HG03175 (cell line): Measurements from ENCODE around the gene CARNS1.

Source experiments
- ATAC-seq: cut with Tn5 transposase; IDR thresholded peaks from one replicate; pipeline ENCODE4 v1.9.1; 2021; ENCODE audit warnings: mild to moderate bottlenecking, moderate library complexity; ENCODE audit not compliant: unreplicated experiment

The CARNS1 gene

DNA sequence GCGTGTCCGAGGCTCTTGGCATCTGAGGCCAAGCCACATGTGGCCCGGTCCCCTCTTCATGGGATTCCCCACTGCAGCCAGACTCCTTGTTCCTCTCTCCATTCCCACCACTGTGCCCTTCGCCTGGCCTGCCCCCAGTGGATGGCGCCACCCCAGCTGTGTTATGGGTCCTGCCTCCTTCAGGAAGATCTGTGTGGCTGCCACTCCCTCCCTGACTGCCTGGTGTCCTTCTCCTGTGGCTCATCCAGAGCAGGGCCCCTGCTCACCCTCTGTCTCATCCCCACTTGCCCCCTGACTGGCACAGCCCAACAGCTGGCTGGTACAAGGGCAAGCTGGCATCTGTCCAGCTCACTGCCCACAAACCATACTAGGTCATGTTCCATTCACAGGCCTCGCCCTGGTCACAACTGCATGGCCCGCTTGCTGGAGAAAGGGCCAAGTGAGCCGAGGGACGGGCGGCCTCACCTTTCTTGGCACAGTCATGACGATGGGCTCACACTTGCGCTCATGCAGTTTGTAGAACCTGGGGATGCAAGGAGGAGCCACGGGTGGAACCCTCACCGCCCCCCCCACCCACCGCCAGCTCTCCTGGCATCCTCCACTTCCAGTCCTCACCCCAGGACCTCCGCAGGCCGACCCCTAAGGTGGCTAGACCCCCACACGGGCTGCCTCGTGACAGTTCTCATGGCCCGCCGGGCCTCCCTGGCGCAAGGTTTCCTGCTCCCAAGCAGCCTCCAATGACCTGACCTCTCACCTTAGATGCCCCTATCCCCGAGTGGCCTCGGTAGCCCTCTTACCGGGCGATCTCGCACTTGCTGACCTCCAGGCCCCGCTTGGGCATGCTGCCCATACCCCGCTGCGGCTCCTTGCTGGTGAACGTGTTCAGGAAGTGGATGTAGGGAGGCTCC, 24.1 kb downstream of the CARNS1 start:
- ATAC-seq = no peak

DNA sequence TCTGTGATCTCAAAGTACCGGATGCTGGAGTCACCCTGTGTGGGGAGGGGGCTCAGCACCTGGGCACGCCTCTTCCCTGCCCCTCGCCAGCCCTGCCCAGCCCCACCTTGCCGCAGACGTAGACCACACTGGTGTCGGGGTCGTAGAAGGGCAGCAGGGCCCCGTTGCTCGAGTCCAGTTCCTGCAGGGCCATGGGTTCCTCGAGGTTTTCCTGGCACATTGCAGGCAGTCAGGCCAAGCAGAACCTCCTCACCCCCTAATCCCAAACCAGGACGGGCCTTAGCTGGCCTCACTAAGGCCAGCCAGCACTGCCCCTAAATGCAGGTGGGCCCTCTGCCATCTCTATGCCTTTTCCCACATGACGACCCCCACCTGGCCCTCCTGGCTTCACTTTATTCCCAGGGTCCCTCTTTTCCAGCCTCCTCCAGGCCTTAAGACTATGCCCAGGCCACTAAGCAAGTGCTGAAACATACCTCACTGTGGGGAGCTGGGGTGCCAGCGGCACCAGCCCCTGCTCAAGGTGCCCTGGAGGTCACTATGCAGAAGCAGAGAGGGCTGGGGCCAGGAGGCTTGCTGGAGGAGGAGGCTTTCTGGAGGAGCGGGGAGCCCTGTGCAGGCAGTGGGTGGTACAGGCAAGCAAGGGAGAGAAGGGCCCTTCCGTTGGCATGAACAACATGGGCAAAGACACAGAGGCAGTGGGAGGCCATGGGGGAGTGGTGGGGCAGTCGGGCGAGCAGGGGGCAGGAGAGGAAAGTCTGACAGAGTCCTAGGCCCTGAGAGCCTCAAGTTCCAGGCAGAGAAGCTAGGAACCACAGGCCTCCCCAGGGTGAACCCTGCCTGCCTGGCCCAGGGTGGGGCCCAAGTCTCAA, 25.0 kb downstream of the CARNS1 start:
- no peak for ATAC-seq

DNA sequence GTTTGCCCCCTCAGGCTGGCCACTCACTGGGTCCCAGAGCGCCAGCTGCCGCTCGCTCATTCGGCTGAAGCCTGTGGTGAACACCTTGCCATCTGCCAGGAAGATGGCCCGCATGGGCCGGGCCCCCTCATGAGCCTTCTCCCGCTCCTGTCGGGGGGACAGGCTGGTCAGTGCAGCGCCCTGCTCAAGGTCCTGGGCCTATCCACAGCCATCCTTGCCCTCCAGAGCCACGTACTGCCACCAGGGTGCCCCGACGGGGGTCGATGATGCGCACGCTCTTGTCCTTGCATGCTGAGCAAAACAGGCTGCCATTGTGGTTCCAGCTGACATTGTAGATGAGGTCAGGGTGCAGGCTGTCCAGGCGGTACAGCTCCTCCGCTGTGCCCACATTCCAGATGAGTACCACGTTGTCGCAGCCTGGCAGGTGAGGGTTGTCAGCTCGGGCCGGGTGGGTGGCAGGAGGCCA, 25.7 kb downstream of the CARNS1 start:
- no peak for ATAC-seq

DNA sequence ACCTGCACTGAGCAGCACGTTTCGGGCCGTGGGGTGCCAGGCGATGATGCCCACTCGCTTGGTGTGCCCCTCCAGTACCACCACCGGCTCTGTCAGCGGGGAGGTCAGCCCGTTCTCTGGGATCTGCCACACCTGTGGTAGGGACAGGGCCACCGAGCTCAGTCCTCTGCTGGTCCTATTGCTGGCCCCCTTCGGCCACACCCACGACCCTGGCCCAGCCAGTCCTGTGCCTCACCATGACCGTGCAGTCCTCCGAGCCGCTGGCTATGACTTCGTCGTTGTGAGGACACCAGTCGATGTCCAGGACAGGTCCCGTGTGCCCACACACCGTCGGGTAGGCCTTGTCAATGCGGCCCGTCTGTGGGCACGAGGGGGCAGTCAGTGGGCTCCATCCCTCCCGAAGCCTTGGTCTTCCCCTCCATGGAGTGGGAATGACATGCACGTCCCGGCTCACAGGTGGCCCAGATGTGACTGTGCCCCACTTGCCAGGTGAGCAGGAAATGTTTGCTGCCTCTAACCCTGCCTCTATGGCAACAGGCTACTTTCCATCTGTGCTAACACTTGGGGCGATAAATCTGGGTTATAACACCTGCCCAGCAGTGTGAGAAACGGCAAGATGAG, 26.4 kb downstream of the CARNS1 start:
- ATAC-seq = no peak

DNA sequence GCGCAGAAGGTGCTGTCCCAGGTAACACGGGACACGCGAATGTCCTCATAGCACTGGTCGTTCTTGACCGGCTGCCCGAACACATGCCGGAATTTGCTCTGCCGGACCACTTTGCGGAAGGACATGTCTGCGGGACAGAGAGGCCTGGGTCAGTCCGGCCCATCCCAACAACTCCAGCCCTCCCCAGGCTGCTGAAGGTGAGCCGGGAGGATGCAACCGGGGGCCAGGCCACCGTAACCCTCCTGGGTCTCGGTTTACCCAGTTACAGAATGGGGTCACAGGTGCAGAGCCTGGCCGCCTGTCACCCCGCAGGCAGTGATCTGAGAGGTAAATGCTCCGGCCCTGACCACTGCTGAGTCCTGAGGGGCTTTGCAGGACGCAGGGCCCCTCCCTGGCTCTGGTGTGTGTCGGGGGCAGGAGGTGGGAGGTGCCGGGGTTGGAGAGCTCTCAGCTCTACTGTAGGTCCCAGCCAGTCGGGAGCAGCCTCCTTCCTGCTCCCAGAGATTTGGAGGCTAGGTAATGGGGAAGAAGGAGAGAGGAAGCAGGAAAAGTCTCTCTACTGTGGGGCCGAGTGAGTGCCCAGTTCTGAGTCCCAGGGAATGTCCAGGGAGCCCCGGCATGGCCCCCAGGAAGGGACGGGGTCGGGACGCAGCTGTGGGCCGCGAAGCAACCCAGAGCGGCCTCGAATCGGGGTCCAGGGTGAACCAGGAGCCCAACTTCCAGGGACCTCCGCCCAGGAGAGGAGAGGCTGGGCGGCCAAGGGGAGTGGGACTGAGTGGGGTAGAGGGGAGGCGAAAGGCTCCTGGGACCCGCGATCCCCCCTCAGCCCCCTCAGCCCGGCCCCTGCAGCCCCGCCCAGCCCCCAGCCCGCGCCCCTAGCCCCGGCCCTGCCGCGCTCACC, 27.3 kb downstream of the CARNS1 start:
- no peak for ATAC-seq

DNA sequence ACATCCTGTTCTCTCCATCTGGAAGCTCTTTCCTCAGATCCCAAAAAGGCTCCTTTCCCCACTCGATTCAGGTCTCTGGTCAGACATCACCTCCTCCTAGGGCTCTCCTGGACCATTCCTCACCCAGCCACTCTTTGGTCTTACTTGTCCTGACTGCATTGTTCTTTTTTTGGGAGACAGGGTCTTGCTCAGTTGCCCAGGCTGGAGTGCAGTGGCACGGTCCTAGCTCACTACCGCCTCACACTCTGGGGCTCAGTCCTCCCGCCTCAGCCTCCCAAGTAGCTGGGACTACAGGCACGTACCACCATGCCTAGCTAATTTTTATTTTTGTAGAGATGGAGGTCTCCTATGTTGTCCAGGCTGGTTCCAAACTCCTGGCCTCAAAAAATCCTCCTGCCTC, 30.0 kb downstream of the CARNS1 start:
- ATAC-seq = no peak

DNA sequence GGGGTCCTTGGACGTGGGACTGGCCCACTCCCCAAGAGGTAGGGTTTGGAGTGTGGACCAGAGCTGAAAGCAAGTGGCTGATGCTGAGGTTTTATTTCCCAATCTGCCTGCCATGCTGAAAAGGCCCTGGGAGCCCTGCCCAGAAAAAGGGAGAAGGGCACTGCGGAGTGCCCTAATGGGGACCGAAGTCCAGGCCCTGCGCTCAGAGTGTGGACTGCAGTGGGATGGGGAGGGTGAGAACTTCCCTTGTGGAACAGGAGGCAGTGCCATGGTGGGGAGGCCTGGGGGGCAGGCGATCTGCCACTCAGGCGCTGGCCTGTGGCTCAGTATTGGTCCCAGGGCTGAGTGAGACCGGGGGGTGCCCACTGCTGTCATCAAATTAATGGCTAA, 32.7 kb downstream of the CARNS1 start:
- ATAC-seq = no peak

DNA sequence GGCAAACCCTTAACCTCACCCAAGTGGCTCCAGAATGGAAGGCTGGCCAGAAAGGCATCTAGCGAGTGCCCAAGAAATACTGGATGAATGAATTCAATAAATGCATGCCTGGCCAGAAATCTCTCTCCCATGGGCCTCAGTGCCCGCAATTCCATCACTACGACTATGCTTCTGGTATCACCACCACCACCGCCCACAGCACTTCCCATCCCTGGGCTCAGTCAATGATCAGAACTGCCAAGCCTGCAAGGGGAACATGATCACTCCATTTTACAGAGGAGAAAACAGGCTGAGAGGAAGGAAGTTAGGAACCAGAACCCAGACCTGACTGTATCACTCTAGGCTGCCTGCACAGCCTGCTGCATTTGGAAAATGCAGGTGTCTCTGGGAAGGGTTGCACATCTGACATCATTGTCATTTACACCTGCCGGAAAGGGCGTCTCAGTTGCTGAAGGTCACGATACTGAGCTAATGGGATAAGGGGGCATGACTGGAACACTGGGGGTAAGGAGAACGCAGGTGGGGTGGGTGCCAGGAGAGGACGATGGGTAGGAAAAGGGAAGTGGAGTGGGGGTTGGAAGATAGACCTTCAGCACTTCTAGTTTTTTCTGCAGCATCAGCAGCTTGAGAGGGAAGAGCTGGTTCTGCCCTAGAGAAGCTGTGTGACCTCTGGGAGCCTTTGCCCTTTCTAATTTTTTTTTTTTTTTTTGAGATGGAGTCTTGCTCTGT, 33.8 kb downstream of the CARNS1 start:
- ATAC-seq = no peak

DNA sequence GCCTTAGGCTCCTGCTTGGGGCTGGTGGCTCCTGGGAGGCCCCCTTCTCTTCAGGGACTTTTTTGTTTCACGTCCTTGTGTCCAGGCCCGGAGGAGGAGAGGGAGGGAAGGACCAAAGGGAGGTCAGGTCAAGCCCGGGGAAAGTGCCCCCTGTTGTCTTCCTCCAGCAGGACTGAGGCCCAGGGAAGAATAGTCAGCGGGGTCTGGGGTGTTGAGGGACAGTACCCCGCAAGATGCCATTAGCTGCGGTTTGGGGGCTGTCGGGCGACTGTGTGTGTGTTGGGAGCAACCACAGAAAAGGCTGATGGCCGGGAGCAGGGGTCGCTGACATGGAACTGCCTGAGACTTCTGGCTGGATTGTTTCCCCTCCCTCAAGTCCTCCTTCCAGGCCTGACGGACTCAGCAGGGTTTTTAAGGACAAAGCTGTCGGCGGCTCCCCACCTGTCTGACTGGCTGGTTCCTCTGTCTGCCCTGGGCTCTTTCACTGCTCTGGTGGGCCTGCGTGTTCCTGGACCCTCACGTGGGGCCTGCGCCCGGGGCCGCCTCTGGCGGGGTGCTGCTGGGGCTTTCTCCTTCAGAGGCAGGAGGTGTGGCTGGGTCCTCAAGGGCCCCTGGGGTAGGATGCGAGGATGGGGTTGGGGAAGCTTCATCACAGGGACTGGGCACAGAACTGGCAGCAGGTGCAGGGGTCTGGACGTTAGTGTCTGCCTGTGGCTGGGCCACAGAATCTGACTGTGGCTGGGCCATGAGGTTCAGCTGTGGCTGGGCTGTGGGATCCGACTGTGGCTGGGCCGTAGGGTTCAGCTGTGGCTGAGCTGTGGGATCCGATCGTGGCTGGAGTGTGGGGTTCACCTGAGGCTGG, 35.5 kb downstream of the CARNS1 start:
- no peak for ATAC-seq

DNA sequence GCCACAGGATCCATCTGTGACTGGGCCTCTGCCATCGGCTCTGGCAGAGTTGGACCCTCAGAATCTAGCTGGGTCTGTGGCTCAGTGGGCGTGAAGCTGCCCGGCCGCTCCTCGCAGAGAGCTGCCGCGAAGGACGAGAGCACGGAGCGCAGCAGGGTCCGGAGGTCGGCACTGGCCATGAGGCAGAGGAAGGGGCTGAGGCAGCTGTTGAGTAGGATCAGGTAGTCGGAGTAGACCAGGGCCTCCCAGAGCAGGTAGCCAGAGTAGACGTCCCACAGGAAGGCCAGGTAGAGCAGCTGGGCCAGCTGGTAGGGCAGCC, 36.1 kb downstream of the CARNS1 start:
- ATAC-seq = no peak

DNA sequence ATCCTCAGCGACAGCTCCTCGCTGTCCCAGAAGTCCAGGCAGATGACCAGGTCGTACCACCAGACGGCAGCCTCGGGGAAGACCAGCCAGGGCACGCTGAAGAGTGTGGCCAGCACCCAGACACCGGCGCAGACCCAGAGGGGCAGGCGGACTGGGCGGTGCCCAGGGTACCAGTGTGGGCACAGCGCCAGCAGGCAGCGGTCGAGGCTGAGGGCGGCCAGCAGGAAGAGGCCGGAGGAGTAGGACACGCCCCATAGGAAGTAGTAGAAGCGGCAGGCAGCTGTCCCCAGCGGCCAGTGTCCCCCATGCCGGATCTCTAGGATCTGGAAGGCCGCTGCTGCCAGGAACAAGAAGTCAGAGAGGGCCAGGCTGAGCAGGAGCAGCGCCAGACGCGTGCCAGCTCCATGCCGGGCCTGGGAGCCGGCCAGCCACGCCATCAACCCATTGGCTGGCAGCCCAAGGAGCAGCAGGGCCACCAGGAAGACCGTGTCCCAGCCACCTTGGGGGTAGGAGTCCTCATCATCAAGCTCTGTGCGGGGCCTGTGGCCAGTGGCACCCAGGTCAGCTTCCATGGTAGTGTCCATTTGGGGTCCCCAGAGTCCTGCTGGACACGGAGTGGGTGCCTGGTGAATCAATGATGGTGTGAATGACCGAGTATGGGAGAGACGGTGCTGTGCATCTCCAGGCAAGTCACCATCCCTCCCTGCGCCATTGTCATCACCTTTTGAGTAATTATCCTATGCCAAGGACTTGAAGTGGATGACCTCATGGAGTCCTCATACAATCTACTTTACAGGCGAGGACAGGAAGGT, 36.9 kb downstream of the CARNS1 start, which contains the start of gene GPR152:
Gene GPR152, minus strand, starts transcription at position 589 of the 812 bp plus-strand sequence. Its CDS starts 5 bp downstream, at position 584.
- ATAC-seq = no peak

DNA sequence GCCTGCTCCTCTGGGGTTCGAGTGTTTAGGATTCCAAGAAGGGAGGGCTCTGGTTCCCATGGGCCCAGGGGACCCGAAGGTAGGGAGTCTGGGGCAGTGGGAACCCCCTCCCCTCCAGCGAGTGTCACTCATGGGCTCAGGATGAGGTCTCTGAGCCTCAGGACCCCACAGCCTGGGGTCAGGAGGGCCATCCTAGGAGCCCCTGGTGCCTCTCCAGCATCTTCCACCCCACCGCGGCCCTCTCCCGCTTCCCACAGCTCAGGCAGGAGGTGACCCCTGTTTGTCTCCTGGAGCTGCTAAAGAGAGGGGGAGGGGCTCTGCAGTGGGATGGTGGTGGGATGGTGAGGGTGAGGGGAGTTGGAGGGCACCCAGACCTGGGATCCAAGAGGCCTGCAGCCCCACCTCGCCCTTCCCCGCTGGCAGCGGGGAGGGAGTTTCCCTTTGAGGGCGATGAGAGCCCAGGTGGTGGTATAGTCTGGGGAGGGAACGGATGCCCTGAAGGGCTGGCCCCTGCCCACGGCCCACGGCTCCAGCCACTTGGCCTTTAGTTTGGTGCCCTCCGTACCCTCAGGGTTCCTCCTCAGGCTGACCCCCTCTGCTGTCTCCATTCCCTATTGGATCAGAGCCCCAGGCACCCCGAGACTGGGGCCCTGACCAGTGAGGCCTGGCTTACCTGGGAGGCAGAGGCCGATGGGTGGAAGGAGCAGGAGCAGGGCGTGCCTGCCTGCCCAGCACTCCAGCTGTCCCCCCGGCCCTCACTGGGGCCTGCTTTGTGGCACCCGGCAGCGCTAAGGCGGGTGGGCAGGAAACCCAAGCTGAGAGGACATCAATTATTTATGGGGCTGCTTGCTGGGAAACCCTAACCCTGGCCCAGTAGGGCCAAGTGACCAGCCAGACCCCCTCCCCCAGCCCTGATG, 38.6 kb downstream of the CARNS1 start:
- ATAC-seq = no peak

DNA sequence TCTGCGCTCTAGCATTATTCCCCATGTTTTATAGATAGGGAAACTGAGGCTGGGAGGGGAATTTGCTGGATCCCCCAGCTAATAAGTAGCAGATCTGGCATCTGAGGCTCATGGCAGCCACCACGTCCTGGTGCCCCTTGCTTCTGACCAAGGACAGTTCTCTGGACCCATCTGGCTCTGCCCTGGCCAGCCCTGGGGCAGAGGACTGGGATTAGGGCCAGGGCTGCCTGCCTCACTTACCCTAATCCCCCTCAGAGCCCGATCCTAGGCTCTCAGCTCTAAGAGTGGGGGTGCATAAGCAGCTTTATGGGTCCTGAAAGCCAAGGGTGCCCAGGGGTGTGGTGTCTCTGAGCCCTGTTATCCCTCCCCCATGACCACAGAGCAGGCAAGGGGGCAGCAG, 39.6 kb downstream of the CARNS1 start, which contains the start of gene CABP4:
Gene CABP4, plus strand, starts transcription at position 301 of the 400 bp plus-strand sequence. Its CDS starts 70 bp downstream, at position 371.
- ATAC-seq = no peak

DNA sequence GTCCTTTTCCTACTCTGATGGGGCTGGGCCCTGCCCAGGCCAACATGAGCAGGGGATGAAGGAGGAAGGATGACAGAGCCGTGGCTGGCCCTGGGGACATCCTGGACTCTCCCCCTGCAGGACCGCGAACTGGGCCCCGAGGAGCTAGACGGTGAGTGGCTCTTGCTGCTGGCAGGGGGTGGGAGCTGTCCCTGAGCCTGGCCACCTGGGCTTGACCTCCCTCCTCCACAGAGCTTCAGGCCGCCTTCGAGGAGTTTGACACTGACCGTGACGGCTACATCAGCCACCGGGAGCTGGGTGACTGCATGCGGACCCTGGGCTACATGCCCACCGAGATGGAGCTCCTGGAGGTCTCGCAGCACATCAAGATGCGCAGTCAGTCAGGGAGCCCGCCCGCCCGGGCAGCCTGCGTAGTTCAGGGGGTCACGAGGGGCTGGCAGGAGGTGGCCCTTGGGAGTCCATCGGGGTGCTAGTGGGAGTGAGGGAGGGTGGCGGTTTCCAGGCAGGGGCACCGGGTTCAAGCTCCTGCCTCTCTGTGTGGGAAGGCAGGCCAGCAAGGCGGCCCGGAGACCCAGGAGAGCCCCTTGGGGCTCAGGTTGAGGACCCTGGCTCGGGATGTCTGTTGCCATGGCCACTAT, 40.7 kb downstream of the CARNS1 start:
- ATAC-seq = no peak

DNA sequence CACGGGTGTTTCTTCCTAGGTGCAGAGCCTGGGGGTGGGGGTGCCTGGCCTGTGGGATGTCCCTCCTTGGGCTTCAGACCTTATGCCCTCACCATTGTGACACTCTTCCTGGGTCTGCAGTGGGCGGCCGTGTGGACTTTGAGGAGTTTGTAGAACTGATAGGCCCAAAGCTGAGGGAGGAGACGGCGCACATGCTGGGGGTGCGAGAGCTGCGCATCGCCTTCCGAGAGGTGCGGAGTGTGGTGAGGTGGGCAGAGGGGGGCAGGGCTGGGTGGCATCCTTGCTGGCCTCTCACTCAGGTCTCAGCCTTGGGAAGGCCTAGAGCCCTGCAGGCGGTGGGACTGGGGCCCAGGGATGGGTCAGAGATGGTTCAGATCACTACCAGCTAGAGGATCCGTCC, 42.0 kb downstream of the CARNS1 start:
- no peak for ATAC-seq

DNA sequence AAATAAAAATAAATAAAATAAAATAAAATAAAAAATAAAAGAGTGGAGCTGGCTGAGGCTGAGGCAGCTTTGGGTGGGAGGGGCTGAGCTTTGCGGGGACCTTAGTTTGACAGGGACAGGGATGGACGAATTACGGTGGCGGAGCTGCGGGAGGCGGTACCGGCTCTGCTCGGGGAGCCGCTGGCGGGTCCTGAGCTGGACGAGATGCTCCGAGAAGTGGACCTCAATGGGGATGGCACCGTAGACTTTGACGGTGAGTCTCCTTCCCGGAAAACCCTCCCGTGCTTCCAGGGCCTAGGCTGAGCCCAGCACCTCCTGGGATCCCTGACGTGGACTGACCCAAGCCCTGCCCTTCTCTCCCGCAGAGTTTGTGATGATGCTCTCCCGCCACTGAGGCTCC, 42.8 kb downstream of the CARNS1 start:
- ATAC-seq = no peak
